SU-DHL-6 (cell line): Measurements from ENCODE around the gene RCOR2.

Experiments
- H2AFZ ChIP-seq: fragments of 200-600 bp; sonication (generic); 2 replicates; pipeline ENCODE4 v1.6.1; 2014; ENCODE audit warnings: low read depth, mild to moderate bottlenecking, moderate library complexity, mixed read lengths, antibody characterized with exemption, low read length; ENCODE audit not compliant: severe bottlenecking
- H3F3A ChIP-seq: fragments of 200-600 bp; shearing (Covaris generic); 2 replicates; pipeline ENCODE4 v1.6.0; 2016; ENCODE audit warnings: antibody characterized with exemption, mild to moderate bottlenecking; ENCODE audit not compliant: insufficient read depth
- H3K27ac ChIP-seq: fragments of 200-600 bp; sonication (generic); 2 replicates; pipeline ENCODE4 v1.5.1; 2016; ENCODE audit warnings: low read depth, mild to moderate bottlenecking, low read length, moderate library complexity, mixed read lengths
- H3K27me3 ChIP-seq: fragments of 200-600 bp; sonication (generic), shearing (Covaris generic); 2 replicates; pipeline ENCODE4 v1.6.0; 2014; ENCODE audit warnings: mild to moderate bottlenecking, low read length
- H3K36me3 ChIP-seq: fragments of 200-600 bp; sonication (generic); 2 replicates; pipeline ENCODE4 v1.6.1; 2014; ENCODE audit warnings: mild to moderate bottlenecking, low read length, mixed read lengths
- H3K4me2 ChIP-seq: fragments of 300-600, 200-600 bp; shearing (Covaris generic), sonication (generic); 2 replicates; pipeline ENCODE4 v1.6.0; 2014; ENCODE audit warnings: low read length, low read depth, mild to moderate bottlenecking; ENCODE audit not compliant: poor library complexity, severe bottlenecking
- H3K4me3 ChIP-seq: fragments of 200-600 bp; sonication (generic); 2 replicates; pipeline ENCODE4 v1.5.1; 2014; ENCODE audit warnings: antibody characterized with exemption, low read length, mild to moderate bottlenecking, mixed read lengths; ENCODE audit not compliant: insufficient read depth, poor library complexity, severe bottlenecking
- H3K79me2 ChIP-seq: fragments of 200-600 bp; sonication (generic); 2 replicates; pipeline ENCODE4 v1.6.1; 2014; ENCODE audit warnings: mild to moderate bottlenecking, low read length, moderate library complexity; ENCODE audit not compliant: insufficient read depth
- H3K9ac ChIP-seq: fragments of 200-600 bp; sonication (generic); 2 replicates; pipeline ENCODE4 v1.7.0; 2014; ENCODE audit warnings: mild to moderate bottlenecking, low read length
- H3K9me2 ChIP-seq: fragments of 200-600 bp; sonication (generic); replicated peaks from 2 replicates; pipeline ENCODE4 v1.6.1; 2014; ENCODE audit warnings: low read length; ENCODE audit not compliant: insufficient read depth
- H3K9me3 ChIP-seq: fragments of 200-600 bp; sonication (generic); 2 replicates; pipeline ENCODE4 v1.6.1; 2014; ENCODE audit warnings: low read length, mixed read lengths; ENCODE audit not compliant: insufficient read depth
- H4K20me1 ChIP-seq: fragments of 200-600 bp; sonication (generic); 2 replicates; pipeline ENCODE4 v1.6.1; 2014; ENCODE audit warnings: low read depth, mild to moderate bottlenecking, antibody characterized with exemption, low read length, moderate library complexity, mixed read lengths
- EZH2phosphoT487 ChIP-seq: fragments of 200-600 bp; sonication (generic), shearing (Covaris generic); conservative IDR thresholded peaks from 2 replicates; pipeline ENCODE4 v1.6.1; 2018; ENCODE audit warnings: mild to moderate bottlenecking, antibody characterized with exemption, low read length, moderate library complexity, mixed read lengths
- TF ChIP-seq, protein P1 (sequence below): fragments of 200-600 bp; sonication (generic); IDR thresholded peaks from one replicate; pipeline ENCODE4 v1.5.1; 2017; ENCODE audit warnings: antibody characterized with exemption, mild to moderate bottlenecking, low read length, moderate library complexity; ENCODE audit not compliant: insufficient read depth, poor library complexity, severe bottlenecking

The RCOR2 gene

DNA sequence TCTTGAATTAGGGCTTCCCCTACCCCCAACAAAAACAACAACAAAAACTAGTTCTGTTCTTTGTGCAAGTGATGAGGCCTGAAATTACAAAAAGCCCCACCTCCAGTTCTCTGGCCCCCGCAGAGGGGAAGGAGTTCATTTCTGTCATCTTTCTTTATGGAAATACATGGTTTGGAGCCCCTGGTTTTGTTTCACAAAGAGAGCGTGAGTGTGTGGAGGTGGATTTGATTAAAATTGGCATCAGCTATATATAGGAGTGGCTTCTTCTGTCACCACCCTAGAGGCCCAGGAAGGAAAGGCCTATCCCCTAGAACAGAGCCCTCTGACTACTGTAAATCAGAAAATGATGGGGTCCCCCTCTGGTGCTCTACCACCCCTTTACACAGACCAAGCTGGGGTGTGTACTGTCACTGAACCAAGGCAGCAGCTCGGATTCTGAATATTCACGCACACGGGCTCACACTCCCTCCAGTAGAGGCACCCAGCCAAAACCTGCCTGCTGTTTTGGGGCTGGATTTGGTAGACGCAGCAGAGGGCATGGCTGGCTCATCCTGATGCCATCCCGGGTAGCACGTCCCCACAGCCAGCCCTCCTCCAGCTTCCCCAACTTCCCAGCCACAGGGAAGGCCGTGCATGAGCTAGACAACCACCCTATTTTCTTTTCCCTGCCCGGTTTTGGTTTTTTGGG, 19.4 kb downstream of the RCOR2 start:
- TF ChIP-seq, protein P1, sequence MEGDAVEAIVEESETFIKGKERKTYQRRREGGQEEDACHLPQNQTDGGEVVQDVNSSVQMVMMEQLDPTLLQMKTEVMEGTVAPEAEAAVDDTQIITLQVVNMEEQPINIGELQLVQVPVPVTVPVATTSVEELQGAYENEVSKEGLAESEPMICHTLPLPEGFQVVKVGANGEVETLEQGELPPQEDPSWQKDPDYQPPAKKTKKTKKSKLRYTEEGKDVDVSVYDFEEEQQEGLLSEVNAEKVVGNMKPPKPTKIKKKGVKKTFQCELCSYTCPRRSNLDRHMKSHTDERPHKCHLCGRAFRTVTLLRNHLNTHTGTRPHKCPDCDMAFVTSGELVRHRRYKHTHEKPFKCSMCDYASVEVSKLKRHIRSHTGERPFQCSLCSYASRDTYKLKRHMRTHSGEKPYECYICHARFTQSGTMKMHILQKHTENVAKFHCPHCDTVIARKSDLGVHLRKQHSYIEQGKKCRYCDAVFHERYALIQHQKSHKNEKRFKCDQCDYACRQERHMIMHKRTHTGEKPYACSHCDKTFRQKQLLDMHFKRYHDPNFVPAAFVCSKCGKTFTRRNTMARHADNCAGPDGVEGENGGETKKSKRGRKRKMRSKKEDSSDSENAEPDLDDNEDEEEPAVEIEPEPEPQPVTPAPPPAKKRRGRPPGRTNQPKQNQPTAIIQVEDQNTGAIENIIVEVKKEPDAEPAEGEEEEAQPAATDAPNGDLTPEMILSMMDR, result no peak
- no peak for TF ChIP-seq EZH2phosphoT487

DNA sequence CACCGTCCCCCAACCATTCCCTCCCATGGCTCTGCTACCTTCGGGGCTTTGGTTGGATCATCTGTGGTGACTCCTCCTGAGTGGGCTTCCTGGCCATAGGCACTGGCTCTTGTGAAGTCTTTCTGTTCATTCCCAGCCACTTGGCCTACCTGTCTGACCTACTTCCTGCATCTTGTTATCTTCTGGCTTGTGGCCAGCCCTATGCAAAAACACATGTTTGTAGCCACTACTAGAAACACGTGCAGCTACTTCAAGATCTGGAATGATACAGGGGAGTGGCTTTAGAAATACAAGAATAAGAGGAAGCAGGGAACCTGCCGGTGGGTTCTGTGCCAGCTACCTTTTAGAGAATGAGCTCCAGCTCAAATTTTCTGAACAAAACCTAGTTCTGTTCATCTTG, 20.9 kb downstream of the RCOR2 start:
- Histone ChIP-seq H3K9me2 (no peaks in the 10 kb centered on the region), H3K36me3 (peaks cover 3% of the 10 kb centered on the region; the same call in 1 of the 2 replicates), H3K4me3 (no peak overlapping the region), H2AFZ (no peak overlapping the region), H3K9ac (no peak overlapping the region), H3K27me3 (no peaks in the 10 kb centered on the region), H3K9me3 (no peaks in the 10 kb centered on the region), H3K79me2 (peaks cover 28% of the 10 kb centered on the region), H3K4me2 (no peak overlapping the region), H3K27ac (no peak overlapping the region), H4K20me1 (peaks cover 7% of the 10 kb centered on the region), H3F3A (no peaks in the 10 kb centered on the region)
- TF ChIP-seq EZH2phosphoT487, result no peak
- TF ChIP-seq, protein P1, result no peak

More for the DNA sequence above, 19.4 kb downstream of the RCOR2 start:
- H3K27me3 ChIP-seq, result no peaks in the 10 kb centered on the region
- H4K20me1 ChIP-seq, result peaks cover 7% of the 10 kb centered on the region
- no peak overlapping the region for H2AFZ ChIP-seq
- no peak overlapping the region for H3K27ac ChIP-seq
- no peaks in the 10 kb centered on the region for H3K9me2 ChIP-seq
- H3K79me2 ChIP-seq, result peaks cover 13% of the 10 kb centered on the region
- no peaks in the 10 kb centered on the region for H3F3A ChIP-seq
- H3K9me3 ChIP-seq, result no peaks in the 10 kb centered on the region
- H3K9ac ChIP-seq, result no peak overlapping the region
- peaks cover 3% of the 10 kb centered on the region; the same call in 1 of the 2 replicates for H3K36me3 ChIP-seq
- H3K4me3 ChIP-seq, result no peak overlapping the region
- H3K4me2 ChIP-seq, result no peak overlapping the region

DNA sequence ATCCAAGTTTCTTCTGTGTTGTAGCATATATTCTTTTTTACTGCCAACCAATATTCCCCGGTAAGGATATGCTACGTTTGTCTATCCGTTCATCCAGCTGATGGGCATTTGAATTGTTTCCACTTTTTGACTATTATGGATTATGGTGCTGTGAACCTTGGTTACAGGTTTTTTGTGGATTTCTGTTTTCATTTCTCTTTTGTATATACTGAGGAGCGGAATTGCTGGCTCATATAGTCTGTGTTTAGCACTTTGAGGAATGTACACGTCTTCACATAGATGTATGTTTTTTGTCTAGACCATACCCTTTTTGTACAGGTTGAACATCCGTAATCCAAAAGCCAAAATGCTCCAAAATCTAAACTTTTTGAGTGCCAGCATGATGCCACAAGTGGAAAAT, 23.6 kb downstream of the RCOR2 start:
- Histone ChIP-seq H4K20me1 (peaks cover 7% of the 10 kb centered on the region), H3K4me3 (no peak overlapping the region), H3K9me3 (no peaks in the 10 kb centered on the region), H3K27ac (no peak overlapping the region), H3K36me3 (no peaks in the 10 kb centered on the region; the same call in 1 of the 2 replicates), H3K9ac (no peak overlapping the region), H3K79me2 (peaks cover 50% of the 10 kb centered on the region), H3K4me2 (no peak overlapping the region), H3F3A (no peaks in the 10 kb centered on the region), H3K9me2 (no peaks in the 10 kb centered on the region), H2AFZ (no peak overlapping the region), H3K27me3 (no peaks in the 10 kb centered on the region)
- TF ChIP-seq, protein P1, result no peak
- TF ChIP-seq EZH2phosphoT487, result no peak
